PC-3 (cell line): ENCODE measurements around the gene PRPF6. TPM values are rescaled to one million over a fixed set of nuclear protein-coding genes. Genes with fewer than 3 reads are reported as not detected.

ENCODE experiments used
- ATAC-seq: fragments of 200-7000 bp; cut with Tn5 transposase; 2 replicates; pipeline ENCODE4 v1.9.1; 2020; ENCODE audit warnings: mild to moderate bottlenecking, moderate library complexity
- Bru-seq: library from RNA; stranded (reverse); fragments of 400-500 nt; gene quantifications from one replicate; lab custom pipeline; 2021; lab: Mats Ljungman, UMichigan
- BruChase-seq, 2 experiments: library from RNA; stranded (reverse); fragments of 400-500 nt; gene quantifications; one replicate each; lab custom pipeline; 2021; lab: Mats Ljungman, UMichigan
- BruUV-seq: library from RNA; stranded (reverse); fragments of 400-500 nt; replicated peaks from 2 replicates; lab custom pipeline; 2021; lab: Mats Ljungman, UMichigan
- CTCF ChIA-PET: fragments of 300-600 bp; sonication (Branson Sonifier 250); formaldehyde crosslinking; loops from one replicate; lab custom pipeline; 2022; ENCODE audit warnings: antibody characterized with exemption; lab: Charles Lee
- POLR2A ChIA-PET: fragments of 300-600 bp; sonication (Branson Sonifier 250); formaldehyde crosslinking; loops from one replicate; lab custom pipeline; 2022; ENCODE audit warnings: antibody characterized with exemption; ENCODE audit not compliant: unreplicated experiment; lab: Charles Lee
- DNase-seq: peaks from one replicate; pipeline ENCODE4 v3.0.0-alpha.2; 2015
- H2AFZ ChIP-seq: fragments of 300-600 bp; sonication (generic); 2 replicates; pipeline ENCODE4 v1.6.0; 2016; ENCODE audit warnings: antibody characterized with exemption, low read length
- H3F3A ChIP-seq: fragments of 300-600 bp; sonication (generic); one replicate; pipeline ENCODE4 v1.6.0; 2017; ENCODE audit warnings: antibody characterized with exemption, low read length, control low read depth, mild to moderate bottlenecking; ENCODE audit not compliant: unreplicated experiment
- H3K27ac ChIP-seq: fragments of 300-600 bp; sonication (generic); 2 replicates; pipeline ENCODE4 v1.5.1; 2016; ENCODE audit warnings: mild to moderate bottlenecking, low read length
- H3K27me3 ChIP-seq: fragments of 300-600 bp; sonication (generic); 2 replicates; pipeline ENCODE4 v1.6.1; 2016; ENCODE audit warnings: low read length, mixed read lengths
- H3K36me3 ChIP-seq: fragments of 300-600 bp; sonication (generic); 2 replicates; pipeline ENCODE4 v1.6.1; 2016; ENCODE audit warnings: low read depth, mixed run types, low read length, mixed read lengths
- H3K4me1 ChIP-seq: fragments of 300-600 bp; sonication (generic); 2 replicates; pipeline ENCODE4 v1.5.1; 2016; ENCODE audit warnings: low read length; ENCODE audit not compliant: insufficient read depth
- H3K4me2 ChIP-seq: fragments of 300-600 bp; sonication (generic); 2 replicates; pipeline ENCODE4 v1.6.0; 2016; ENCODE audit warnings: low read length
- H3K4me3 ChIP-seq: fragments of 300-600 bp; sonication (generic); 2 replicates; pipeline ENCODE4 v1.5.1; 2016; ENCODE audit warnings: mild to moderate bottlenecking, low read length, mixed read lengths
- H3K79me2 ChIP-seq: fragments of 300-600 bp; sonication (generic); 2 replicates; pipeline ENCODE4 v1.6.1; 2017; ENCODE audit warnings: low read length, mixed read lengths
- H3K9ac ChIP-seq: fragments of 300-600 bp; sonication (generic); 2 replicates; pipeline ENCODE4 v1.6.0; 2016; ENCODE audit warnings: mild to moderate bottlenecking, low read length
- H3K9me2 ChIP-seq: fragments of 300-600 bp; sonication (generic); replicated peaks from 2 replicates; pipeline ENCODE4 v1.6.1; 2016; ENCODE audit warnings: mixed run types, low read length, mixed read lengths
- H3K9me3 ChIP-seq: fragments of 300-600 bp; sonication (generic); 2 replicates; pipeline ENCODE4 v1.6.1; 2016; ENCODE audit warnings: low read length, mixed read lengths
- H4K20me1 ChIP-seq: fragments of 300-600 bp; sonication (generic); 2 replicates; pipeline ENCODE4 v1.6.1; 2016; ENCODE audit warnings: low read length, mixed read lengths
- EZH2 ChIP-seq: fragments of 300-600 bp; sonication (generic); IDR thresholded peaks from one replicate; pipeline ENCODE4 v1.6.1; 2017; ENCODE audit warnings: antibody characterized with exemption, mild to moderate bottlenecking, low read length; ENCODE audit not compliant: unreplicated experiment
- EZH2phosphoT487 ChIP-seq: fragments of 300-600 bp; sonication (generic); IDR thresholded peaks from 2 replicates; pipeline ENCODE4 v1.6.1; 2018; ENCODE audit warnings: mild to moderate bottlenecking, antibody characterized with exemption, low read length, borderline replicate concordance
- intact Hi-C: fragments of 100-400 bp; cut with micrococcal nuclease; formaldehyde crosslinking; loops from 2 replicates; pipeline ENCODE4 v1.9.0; 2023
- long read RNA-seq: library from polyadenylated mRNA; unstranded; transcript quantifications from one replicate; pipeline ENCODE4 v2.0.0, GENCODE V29; 2021; ENCODE audit not compliant: unreplicated experiment
- total RNA-seq: library from RNA; depleted of rRNA; stranded (reverse); fragments of >200 nt; gene quantifications from 2 replicates; pipeline ENCODE4 v1.2.3, GENCODE V29; 2014; rRNA removed
- TF ChIP-seq, protein P1 (sequence below): fragments of 300-600 bp; sonication (generic); conservative IDR thresholded peaks from 2 replicates; pipeline ENCODE4 v1.5.1; 2017; ENCODE audit warnings: antibody characterized with exemption, low read depth, mild to moderate bottlenecking, low read length

The PRPF6 gene, protein sequence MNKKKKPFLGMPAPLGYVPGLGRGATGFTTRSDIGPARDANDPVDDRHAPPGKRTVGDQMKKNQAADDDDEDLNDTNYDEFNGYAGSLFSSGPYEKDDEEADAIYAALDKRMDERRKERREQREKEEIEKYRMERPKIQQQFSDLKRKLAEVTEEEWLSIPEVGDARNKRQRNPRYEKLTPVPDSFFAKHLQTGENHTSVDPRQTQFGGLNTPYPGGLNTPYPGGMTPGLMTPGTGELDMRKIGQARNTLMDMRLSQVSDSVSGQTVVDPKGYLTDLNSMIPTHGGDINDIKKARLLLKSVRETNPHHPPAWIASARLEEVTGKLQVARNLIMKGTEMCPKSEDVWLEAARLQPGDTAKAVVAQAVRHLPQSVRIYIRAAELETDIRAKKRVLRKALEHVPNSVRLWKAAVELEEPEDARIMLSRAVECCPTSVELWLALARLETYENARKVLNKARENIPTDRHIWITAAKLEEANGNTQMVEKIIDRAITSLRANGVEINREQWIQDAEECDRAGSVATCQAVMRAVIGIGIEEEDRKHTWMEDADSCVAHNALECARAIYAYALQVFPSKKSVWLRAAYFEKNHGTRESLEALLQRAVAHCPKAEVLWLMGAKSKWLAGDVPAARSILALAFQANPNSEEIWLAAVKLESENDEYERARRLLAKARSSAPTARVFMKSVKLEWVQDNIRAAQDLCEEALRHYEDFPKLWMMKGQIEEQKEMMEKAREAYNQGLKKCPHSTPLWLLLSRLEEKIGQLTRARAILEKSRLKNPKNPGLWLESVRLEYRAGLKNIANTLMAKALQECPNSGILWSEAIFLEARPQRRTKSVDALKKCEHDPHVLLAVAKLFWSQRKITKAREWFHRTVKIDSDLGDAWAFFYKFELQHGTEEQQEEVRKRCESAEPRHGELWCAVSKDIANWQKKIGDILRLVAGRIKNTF
- total RNA-seq (67.1 and 87.2 TPM in 2 replicates), Bru-seq, nascent RNA (percentile 78 among the genes with signal in this experiment), BruChase-seq, experiment 1, labeled RNA remaining after a 6-hour chase (percentile 86 among the genes with signal in this experiment), BruChase-seq, experiment 2, labeled RNA remaining after a 2-hour chase (percentile 83 among the genes with signal in this experiment)
- long read RNA-seq, transcript PRPF6-201 (21 exons, 3,044 nt), result major isoform, 337 of 564 reads
- long read RNA-seq, partial matches to known transcripts, result 187 of 564 reads
- long read RNA-seq, other reads (novel, unspliced or antisense), result 40 of 564 reads

GRCh38 chr20:63980806-63981728 lies at the start of gene PRPF6:
Gene PRPF6, plus strand, starts transcription at chr20:63981132. Its CDS starts 114 bp downstream, at chr20:63981246.
- H4K20me1 ChIP-seq, result no peaks in the 10 kb centered on the region
- POLR2A ChIA-PET, result interaction anchor here (0.5 to 0.7 kb wide), 6 partner anchors 21 to 461 kb away, joined by 3 to 7 read pairs (median 3); partner anchors contain the start of genes TCEA2 and TPD52L2
- peak within 1 kb of the TSS; percentile 67 for H3K27ac ChIP-seq
- intact Hi-C loops, result loop anchor here (1.0 kb wide), 1 partner anchor 82 kb away; the partner anchor contains the start of gene TCEA2
- H3K27me3 ChIP-seq, result no peaks in the 10 kb centered on the region
- peak within 1 kb of the TSS; percentile 96 for H3K4me2 ChIP-seq
- peaks cover 19% of the 10 kb centered on the region for H3K36me3 ChIP-seq
- peak within 1 kb of the TSS; percentile 89 for H2AFZ ChIP-seq
- peaks cover 33% of the 10 kb centered on the region for H3K79me2 ChIP-seq
- ATAC-seq (peak; percentile 58), DNase-seq (peak; percentile 98)
- TF ChIP-seq EZH2phosphoT487, result no peak
- TF ChIP-seq EZH2, result no peak
- TF ChIP-seq, protein P1, sequence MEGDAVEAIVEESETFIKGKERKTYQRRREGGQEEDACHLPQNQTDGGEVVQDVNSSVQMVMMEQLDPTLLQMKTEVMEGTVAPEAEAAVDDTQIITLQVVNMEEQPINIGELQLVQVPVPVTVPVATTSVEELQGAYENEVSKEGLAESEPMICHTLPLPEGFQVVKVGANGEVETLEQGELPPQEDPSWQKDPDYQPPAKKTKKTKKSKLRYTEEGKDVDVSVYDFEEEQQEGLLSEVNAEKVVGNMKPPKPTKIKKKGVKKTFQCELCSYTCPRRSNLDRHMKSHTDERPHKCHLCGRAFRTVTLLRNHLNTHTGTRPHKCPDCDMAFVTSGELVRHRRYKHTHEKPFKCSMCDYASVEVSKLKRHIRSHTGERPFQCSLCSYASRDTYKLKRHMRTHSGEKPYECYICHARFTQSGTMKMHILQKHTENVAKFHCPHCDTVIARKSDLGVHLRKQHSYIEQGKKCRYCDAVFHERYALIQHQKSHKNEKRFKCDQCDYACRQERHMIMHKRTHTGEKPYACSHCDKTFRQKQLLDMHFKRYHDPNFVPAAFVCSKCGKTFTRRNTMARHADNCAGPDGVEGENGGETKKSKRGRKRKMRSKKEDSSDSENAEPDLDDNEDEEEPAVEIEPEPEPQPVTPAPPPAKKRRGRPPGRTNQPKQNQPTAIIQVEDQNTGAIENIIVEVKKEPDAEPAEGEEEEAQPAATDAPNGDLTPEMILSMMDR, result peak; percentile 92
- H3K4me1 ChIP-seq, result peaks cover 28% of the 10 kb centered on the region
- no TSS peak for BruUV-seq
- peak within 1 kb of the TSS; percentile 93 for H3K9ac ChIP-seq
- peak within 1 kb of the TSS; percentile 99 for H3K4me3 ChIP-seq
- no peaks in the 10 kb centered on the region for H3K9me2 ChIP-seq
- CTCF ChIA-PET, result interaction anchor here (0.6 to 1.7 kb wide), 5 partner anchors 57 to 443 kb away, joined by 3 to 6 read pairs (median 3); no protein-coding TSS in a partner anchor
- no peaks in the 10 kb centered on the region for H3K9me3 ChIP-seq
- peaks cover 3% of the 10 kb centered on the region for H3F3A ChIP-seq

DNA sequence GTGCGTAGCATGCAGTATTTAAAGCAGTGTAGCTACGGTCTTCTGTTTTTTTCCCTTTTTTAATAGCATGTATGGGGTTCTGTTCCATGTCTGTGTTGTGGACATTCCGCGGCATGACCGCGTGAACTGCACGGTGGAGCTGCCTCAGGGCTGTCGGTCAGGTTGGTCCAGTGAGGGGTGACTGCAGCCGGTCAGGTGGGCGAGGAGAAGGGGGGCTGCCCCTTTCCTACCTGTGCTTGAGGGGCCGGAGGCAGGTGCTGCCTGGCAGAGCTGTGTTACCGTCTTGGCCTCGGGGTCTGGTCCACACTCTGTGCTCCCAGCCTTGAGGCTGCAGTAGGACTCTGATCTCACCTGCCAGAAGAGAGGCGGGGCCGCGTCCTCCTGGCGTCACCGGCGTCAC lies 49.2 kb upstream of the PRPF6 start:
- TF ChIP-seq, protein P1, result no peak
- TF ChIP-seq EZH2phosphoT487 (no peak), EZH2 (no peak)
- Histone ChIP-seq H3K4me2 (no peak overlapping the region), H3K27ac (no peak overlapping the region), H3K36me3 (peaks cover 43% of the 10 kb centered on the region), H3K4me1 (no peaks in the 10 kb centered on the region), H3K9me2 (no peaks in the 10 kb centered on the region), H3K9me3 (no peaks in the 10 kb centered on the region), H3K79me2 (peaks cover 4% of the 10 kb centered on the region; the same call in 1 of the 2 replicates), H3K9ac (no peak overlapping the region), H3K27me3 (no peaks in the 10 kb centered on the region), H3F3A (no peaks in the 10 kb centered on the region), H4K20me1 (no peaks in the 10 kb centered on the region), H3K4me3 (no peak overlapping the region), H2AFZ (no peak overlapping the region)
- intact Hi-C loops, result no loop called here
- ATAC-seq (no peak), DNase-seq (no peak)
- ChIA-PET CTCF (no interaction called here), POLR2A (no interaction called here)
- no TSS peak for BruUV-seq
